Left lung (tissue), 10 donors: ENCODE results near the gene RBM33. TPM values are rescaled to one million over a fixed set of nuclear protein-coding genes. Genes with fewer than 3 reads are reported as not detected.

Experiments
- ATAC-seq: fragments of 200-7000 bp; cut with Tn5 transposase; one replicate; pipeline ENCODE4 v1.9.1; 2020; ENCODE audit warnings: moderate library complexity
- DNase-seq, 4 donors: peaks; one replicate each; pipeline ENCODE4 v3.0.0-alpha.2; 2013 to 2020
- H3K27ac ChIP-seq, 2 donors: fragments of 200-600 bp; sonication (generic) in 1 of 2; one replicate each; pipeline versions ENCODE4 v1.5.0 to v1.8.0; 2020 to 2021
- H3K27me3 ChIP-seq, 2 donors: fragments of 200-600 bp; sonication (generic) in 1 of 2; one replicate each; pipeline versions ENCODE4 v1.5.0 to v1.8.0; 2020 to 2021
- H3K36me3 ChIP-seq, 2 donors: fragments of 200-600 bp; sonication (generic) in 1 of 2; one replicate each; pipeline versions ENCODE4 v1.5.0 to v1.8.0; 2020 to 2021
- H3K4me1 ChIP-seq, 2 donors: fragments of 200-600 bp; one replicate each; pipeline ENCODE4 v1.8.0; 2021
- H3K4me3 ChIP-seq, 2 donors: fragments of 200-600 bp; sonication (generic) in 1 of 2; one replicate each; pipeline versions ENCODE4 v1.5.0 to v1.8.0; 2020 to 2021; ENCODE audit warnings: mild to moderate bottlenecking in 1 of 2
- H3K9me3 ChIP-seq, 2 donors: fragments of 200-600 bp; sonication (generic) in 1 of 2; one replicate each; pipeline versions ENCODE4 v1.5.0 to v1.8.0; 2020 to 2021
- intact Hi-C, 2 donors: fragments of 100-400 bp; cut with DNase I; formaldehyde crosslinking; loops; one replicate each; pipeline versions ENCODE4 v1.11.2 to v1.14.2; 2022
- polyA plus RNA-seq, 6 donors: library from polyadenylated mRNA; unstranded; fragments of 120-200 nt; gene quantifications; one replicate each; pipeline ENCODE4 v1.2.1, GENCODE V29; 2013; ENCODE audit not compliant: insufficient read length in 6 of 6
- total RNA-seq, 2 donors: library from RNA; stranded (reverse); fragmentation: NEBNext Ultra II Directional; extraction: Animal tissue kit (Norgen Biotek cat#: 25700); gene quantifications; one replicate each; pipeline ENCODE4 v1.2.1, GENCODE V29; 2021
- TF ChIP-seq, protein P1 (sequence below), 2 donors: fragments of 200-600 bp; sonication (generic) in 1 of 2; IDR thresholded peaks; one replicate each; pipeline versions ENCODE4 v1.5.0 to v1.8.0; 2021; ENCODE audit warnings: antibody characterized with exemption in 2 of 2
- donor health status: DM: no; HTN: yes; CAD: no.
- donor health status: DM: no; HTN: no; CAD: no.

RBM33 gene
- total and polyA plus RNA-seq, 8 donors: 35.2 to 56.4 (median 45.0) TPM

DNA sequence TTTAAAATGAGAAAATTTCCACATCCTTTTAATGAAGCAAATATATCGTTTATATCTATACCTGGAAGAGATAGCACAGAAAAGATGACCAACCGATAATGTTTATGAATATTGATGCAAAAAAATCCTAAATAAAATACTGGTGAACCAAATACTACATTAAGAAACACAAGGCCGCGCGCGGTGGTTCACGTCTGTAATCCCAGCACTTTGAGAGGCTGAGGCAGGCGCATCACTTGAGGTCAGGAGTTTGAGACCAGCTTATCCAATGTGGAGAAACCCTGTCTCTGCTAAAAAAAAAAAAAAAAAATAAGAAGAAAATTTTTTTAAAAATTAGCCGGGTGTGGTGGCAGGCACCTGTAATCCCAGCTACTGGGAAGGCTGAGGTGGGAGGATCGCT lies 142.0 kb downstream of the RBM33 start:
- no peak for DNase-seq
- H3K36me3 ChIP-seq: peaks cover 0 to 28% of the 10 kb centered on the region in 2 donors
- peaks cover 0 to 9% of the 10 kb centered on the region in 2 donors for H3K4me1 ChIP-seq
- no peaks in the 10 kb centered on the region for H3K9me3 ChIP-seq
- no peak overlapping the region for H3K4me3 ChIP-seq
- TF ChIP-seq, protein P1, sequence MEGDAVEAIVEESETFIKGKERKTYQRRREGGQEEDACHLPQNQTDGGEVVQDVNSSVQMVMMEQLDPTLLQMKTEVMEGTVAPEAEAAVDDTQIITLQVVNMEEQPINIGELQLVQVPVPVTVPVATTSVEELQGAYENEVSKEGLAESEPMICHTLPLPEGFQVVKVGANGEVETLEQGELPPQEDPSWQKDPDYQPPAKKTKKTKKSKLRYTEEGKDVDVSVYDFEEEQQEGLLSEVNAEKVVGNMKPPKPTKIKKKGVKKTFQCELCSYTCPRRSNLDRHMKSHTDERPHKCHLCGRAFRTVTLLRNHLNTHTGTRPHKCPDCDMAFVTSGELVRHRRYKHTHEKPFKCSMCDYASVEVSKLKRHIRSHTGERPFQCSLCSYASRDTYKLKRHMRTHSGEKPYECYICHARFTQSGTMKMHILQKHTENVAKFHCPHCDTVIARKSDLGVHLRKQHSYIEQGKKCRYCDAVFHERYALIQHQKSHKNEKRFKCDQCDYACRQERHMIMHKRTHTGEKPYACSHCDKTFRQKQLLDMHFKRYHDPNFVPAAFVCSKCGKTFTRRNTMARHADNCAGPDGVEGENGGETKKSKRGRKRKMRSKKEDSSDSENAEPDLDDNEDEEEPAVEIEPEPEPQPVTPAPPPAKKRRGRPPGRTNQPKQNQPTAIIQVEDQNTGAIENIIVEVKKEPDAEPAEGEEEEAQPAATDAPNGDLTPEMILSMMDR (IDR thresholded peaks at IDR 0.05): no peak
- no peak for ATAC-seq
- intact Hi-C loops: no loop called here
- H3K27ac ChIP-seq: no peak overlapping the region
- peaks cover 0 to 26% of the 10 kb centered on the region in 2 donors for H3K27me3 ChIP-seq

DNA sequence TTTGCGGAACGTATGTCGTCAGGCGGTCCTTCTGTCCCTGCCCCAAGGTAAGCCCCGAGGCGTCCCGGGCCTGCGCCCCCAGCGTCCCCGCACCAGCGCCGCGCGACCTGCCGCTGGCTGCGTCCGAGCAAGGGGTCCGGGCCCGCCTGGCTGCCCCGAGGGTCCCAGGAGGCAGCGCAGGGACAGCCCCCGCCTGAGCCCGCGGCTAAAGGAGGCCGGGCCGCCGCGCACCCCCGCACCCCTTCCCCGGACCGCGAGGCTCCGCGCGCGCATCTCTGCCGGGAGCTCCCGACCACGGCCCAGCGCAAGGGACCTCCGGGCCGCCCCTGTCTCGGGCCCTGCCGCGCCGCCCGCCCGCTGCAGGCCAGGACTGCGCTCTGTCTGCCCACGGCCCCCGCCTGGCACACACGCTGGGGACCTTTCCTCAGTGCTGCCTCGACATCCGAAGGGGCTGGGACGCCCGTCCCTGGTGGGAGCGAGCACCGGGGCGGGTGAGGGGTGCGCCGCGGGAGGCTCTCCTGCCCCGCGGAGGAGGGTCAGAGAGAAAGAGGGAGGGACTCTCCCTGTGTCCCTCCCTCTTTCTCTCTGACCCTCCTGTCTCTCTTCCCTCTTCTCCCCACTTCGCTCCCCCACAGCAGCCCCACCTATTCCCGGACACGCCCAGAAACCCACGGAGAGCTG lies 142.8 kb downstream of the RBM33 start:
- H3K27ac ChIP-seq: no peak overlapping the region
- peak; percentile 68 for ATAC-seq
- no peak for DNase-seq

DNA sequence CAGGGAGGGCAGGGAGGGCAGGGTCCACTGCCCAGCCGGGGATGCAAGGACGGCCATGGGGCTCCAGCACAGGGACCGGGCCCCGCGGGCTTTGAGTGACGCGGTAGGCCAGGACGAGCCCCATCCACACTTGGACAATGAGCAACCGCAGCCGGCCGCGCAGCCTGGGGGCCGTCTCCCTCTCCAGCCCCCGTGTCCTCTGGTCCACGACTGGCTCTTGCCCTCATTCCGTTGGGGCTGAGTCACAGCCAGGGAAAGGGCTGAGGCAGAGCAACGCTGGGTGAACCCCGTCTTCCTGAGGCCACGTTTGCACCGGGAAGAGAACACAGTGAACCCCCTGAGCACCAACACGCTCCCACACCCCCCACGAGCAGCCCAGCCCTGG lies 144.1 kb downstream of the RBM33 start:
- Histone ChIP-seq H3K27ac (no peak overlapping the region), H3K4me3 (no peak overlapping the region)
- no peak for ATAC-seq

More for the DNA sequence above, 142.8 kb downstream of the RBM33 start:
- TF ChIP-seq, protein P1 (IDR thresholded peaks at IDR 0.05): no peak
- no peaks in the 10 kb centered on the region for H3K9me3 ChIP-seq
- peaks cover 0 to 26% of the 10 kb centered on the region in 2 donors for H3K27me3 ChIP-seq
- intact Hi-C loops: no loop called here
- H3K36me3 ChIP-seq: peaks cover 0 to 19% of the 10 kb centered on the region in 2 donors
- H3K4me1 ChIP-seq: peaks cover 0 to 9% of the 10 kb centered on the region in 2 donors
- peak overlapping the region; percentile 20 to 21 for H3K4me3 ChIP-seq

DNA sequence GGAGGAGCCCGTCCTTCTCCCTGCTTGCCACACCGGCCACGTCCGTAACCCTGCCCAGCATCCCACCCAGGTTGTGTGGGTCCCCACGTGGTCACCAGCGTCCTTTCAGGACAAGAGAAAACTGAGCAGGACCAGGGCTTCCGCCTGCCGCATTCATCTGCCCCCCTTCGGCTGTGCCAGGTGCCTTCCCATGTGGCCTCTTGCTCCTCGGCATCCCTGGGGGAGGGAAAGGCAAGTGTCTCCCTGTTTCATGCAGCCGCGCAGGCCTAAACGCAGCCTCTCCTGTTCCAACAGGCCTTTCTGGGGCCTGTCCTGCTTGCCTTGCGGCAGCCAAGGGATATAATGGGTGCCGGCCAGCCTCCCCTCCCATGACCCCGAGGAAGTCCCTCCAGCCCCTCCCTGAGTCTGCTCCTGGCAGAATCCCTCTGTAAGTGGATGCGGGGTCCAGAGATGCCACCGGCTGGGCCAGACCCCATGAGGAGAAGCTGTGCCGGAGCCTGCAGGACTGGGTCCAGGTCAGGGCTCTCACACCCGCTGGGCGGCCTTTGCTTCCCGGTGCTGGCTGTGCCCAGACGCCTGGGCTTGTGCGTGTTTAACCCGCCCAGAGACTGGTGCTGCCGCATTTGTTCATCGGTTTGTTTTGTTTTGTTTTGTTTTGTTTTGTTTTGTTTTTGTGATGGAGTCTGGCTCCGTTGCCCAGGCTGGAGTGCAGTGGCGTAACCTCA lies 144.7 kb downstream of the RBM33 start:
- Histone ChIP-seq H3K36me3 (peaks cover 0 to 2% of the 10 kb centered on the region in 2 donors), H3K9me3 (no peaks in the 10 kb centered on the region), H3K27me3 (peaks cover 0 to 26% of the 10 kb centered on the region in 2 donors), H3K4me3 (no peak overlapping the region), H3K27ac (no peak overlapping the region), H3K4me1 (peaks cover 0 to 9% of the 10 kb centered on the region in 2 donors)
- intact Hi-C loops: no loop called here
- TF ChIP-seq, protein P1 (IDR thresholded peaks at IDR 0.05): no peak
- ATAC-seq (no peak), DNase-seq (peak in 1 of 4 donors; percentile 74)

More for the DNA sequence above, 144.1 kb downstream of the RBM33 start:
- DNase-seq: no peak
- Histone ChIP-seq H3K36me3 (peaks cover 0 to 7% of the 10 kb centered on the region in 2 donors), H3K27me3 (peaks cover 0 to 26% of the 10 kb centered on the region in 2 donors), H3K4me1 (peaks cover 0 to 9% of the 10 kb centered on the region in 2 donors), H3K9me3 (no peaks in the 10 kb centered on the region)
- intact Hi-C loops: no loop called here
- TF ChIP-seq, protein P1 (IDR thresholded peaks at IDR 0.05): no peak

DNA sequence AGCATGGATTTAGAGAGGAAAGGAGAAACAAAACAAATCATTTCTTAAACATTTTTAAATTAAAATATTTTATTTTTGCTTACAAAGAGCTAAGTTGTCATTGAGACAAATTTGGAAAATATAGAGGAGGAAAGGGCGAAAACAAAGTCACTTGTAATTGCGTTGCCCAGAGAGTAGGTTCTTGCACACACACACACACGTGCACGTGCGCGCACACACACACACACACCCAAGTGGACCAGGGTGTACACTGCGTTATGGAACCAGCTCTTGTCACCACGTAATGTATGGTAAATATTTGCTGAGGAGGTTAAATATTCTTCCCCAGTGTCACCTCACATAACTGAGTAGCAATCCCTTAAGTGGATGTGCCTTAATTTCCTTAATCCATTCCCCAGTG lies 146.2 kb downstream of the RBM33 start:
- Histone ChIP-seq H3K4me3 (no peak overlapping the region), H3K4me1 (peaks cover 0 to 9% of the 10 kb centered on the region in 2 donors), H3K9me3 (no peaks in the 10 kb centered on the region), H3K36me3 (no peaks in the 10 kb centered on the region), H3K27me3 (peaks cover 0 to 31% of the 10 kb centered on the region in 2 donors), H3K27ac (no peak overlapping the region)
- DNase-seq (no peak), ATAC-seq (no peak)
- TF ChIP-seq, protein P1 (IDR thresholded peaks at IDR 0.05): no peak
- intact Hi-C loops: loop anchor here in 1 of 2 donors (10.0 kb wide), 1 partner anchor 1024 kb away; no protein-coding TSS in a partner anchor
